DOHH2 (cell line): ENCODE results near the gene LRRC27.

Experiments used
- EZH2phosphoT487 ChIP-seq: fragments of 200-600 bp; sonication (generic); IDR thresholded peaks from 2 replicates; pipeline ENCODE4 v1.6.1; 2017; ENCODE audit warnings: borderline replicate concordance, mild to moderate bottlenecking, antibody characterized with exemption, low read length, moderate library complexity, mixed read lengths
- TF ChIP-seq, protein P1 (sequence below): fragments of 200-600 bp; sonication (generic); IDR thresholded peaks from one replicate; pipeline ENCODE4 v1.5.1; 2014; ENCODE audit warnings: antibody characterized with exemption, mild to moderate bottlenecking, low read depth, low read length; ENCODE audit not compliant: poor library complexity, severe bottlenecking

DNA sequence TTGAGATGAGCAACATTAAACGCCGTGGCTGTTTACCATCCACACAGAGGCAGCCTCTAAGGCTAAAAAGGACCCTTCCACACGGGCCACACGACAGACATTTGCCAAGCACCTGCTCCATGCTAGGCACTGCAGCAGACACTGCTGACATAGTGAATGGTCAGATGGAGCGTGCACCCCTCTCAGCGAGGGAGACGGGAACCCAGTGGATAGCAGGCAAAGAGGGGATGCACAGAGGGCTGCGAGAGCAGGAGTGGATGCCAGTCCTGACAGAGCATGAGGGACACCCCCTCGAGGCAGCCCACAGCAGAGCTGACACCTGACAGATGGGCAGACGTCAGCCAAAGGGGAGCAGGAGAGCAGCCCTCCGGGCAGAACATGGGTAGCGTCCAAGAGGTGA lies 18.7 kb upstream of the LRRC27 start:
- TF ChIP-seq, protein P1, sequence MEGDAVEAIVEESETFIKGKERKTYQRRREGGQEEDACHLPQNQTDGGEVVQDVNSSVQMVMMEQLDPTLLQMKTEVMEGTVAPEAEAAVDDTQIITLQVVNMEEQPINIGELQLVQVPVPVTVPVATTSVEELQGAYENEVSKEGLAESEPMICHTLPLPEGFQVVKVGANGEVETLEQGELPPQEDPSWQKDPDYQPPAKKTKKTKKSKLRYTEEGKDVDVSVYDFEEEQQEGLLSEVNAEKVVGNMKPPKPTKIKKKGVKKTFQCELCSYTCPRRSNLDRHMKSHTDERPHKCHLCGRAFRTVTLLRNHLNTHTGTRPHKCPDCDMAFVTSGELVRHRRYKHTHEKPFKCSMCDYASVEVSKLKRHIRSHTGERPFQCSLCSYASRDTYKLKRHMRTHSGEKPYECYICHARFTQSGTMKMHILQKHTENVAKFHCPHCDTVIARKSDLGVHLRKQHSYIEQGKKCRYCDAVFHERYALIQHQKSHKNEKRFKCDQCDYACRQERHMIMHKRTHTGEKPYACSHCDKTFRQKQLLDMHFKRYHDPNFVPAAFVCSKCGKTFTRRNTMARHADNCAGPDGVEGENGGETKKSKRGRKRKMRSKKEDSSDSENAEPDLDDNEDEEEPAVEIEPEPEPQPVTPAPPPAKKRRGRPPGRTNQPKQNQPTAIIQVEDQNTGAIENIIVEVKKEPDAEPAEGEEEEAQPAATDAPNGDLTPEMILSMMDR = no peak
- TF ChIP-seq EZH2phosphoT487 = no peak
